Stromal cell of bone marrow (primary cell): ENCODE measurements around the gene CACNG6.

Source experiments
- DNase-seq: peaks from one replicate; pipeline ENCODE4 v3.0.0-alpha.2; 2012; ENCODE audit warnings: low read depth

The CACNG6 gene

GRCh38 chr19:54045771-54046170 lies 54.3 kb downstream of the CACNG6 start:
- DNase-seq = no peak

DNA sequence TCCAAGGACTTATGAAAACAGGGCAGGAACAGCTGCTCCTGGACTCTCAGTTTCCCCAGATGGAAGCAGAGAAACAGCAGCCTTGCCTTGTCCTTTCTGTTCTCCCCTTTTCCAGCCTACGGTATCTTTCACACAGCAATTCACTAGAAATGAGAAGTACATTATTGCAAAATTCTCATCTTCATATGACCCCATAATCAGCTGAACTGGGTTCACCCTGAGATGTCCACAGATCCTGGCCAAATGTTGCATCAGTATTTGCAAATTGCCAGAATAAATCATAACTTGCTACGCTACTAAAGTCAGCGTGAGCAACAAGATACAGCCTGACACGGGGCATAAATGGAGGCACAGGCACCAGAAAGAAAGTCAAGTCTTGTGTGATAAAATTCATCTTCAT lies 56.2 kb downstream of the CACNG6 start:
- no peak for DNase-seq
